Bronchial epithelial cell (primary cell): ENCODE results near the gene BRD1. TPM values are rescaled to one million over a fixed set of nuclear protein-coding genes. Genes with fewer than 3 reads are reported as not detected.
A peak's percentile ranks its signal among the peaks of the same experiment; 100 is the strongest.

Experiments
- DNase-seq: peaks from one replicate; pipeline ENCODE4 v3.0.0-alpha.2; 2010; ENCODE audit warnings: low read depth
- FAIRE-seq: peaks from 2 replicates; lab custom pipeline; 2011; peaks lifted over from hg19 to GRCh38; lab: Jason Lieb, UNC
- H3K27me3 ChIP-seq: 2 replicates; pipeline ENCODE4 v1.5.1; 2011; ENCODE audit warnings: low read length; ENCODE audit not compliant: control insufficient read depth, insufficient read depth
- H3K36me3 ChIP-seq: 2 replicates; pipeline ENCODE4 v1.5.1; 2011; ENCODE audit warnings: low read length; ENCODE audit not compliant: control insufficient read depth, insufficient read depth
- H3K4me3 ChIP-seq: 2 replicates; pipeline ENCODE4 v1.5.1; 2011; ENCODE audit warnings: mild to moderate bottlenecking, low read depth, low read length, control low read depth
- total RNA-seq: library from RNA; depleted of rRNA; stranded (reverse); fragments of >200 nt; gene quantifications from 2 replicates; pipeline ENCODE4 v1.2.1, GENCODE V29; 2014
- TF ChIP-seq, protein P1 (sequence below): IDR thresholded peaks from 2 replicates; pipeline ENCODE4 v1.5.1; 2011; ENCODE audit warnings: mild to moderate bottlenecking, moderate library complexity, low read length, control low read depth, inconsistent platforms; ENCODE audit not compliant: insufficient read depth, severe bottlenecking

The BRD1 gene
- total RNA-seq, 1 donor from 2014 or later: 18.2 TPM

DNA sequence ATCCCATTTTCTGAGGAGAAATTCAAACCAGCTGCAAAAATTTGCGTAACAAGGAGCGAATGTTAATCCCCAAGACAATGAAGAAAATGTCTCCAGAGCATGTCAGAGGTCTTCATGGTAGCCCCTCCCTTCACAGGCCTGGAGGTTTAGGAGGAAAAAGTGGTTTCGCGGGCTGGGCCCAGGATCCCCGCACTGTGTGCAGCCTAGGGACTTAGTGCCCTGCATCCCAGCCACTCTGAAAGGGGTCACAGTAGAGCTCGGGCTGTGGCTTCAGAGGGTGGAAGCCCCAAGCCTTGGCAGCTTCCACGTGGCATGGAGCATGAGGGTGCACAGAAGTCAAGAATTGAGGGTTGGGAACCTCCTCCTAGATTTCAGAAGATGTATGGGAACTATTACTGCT is 87.4 kb downstream of the BRD1 start:
- FAIRE-seq (no peak), DNase-seq (no peak)
- H3K36me3 ChIP-seq: no peaks in the 10 kb centered on the region
- H3K27me3 ChIP-seq: no peaks in the 10 kb centered on the region
- no peak overlapping the region for H3K4me3 ChIP-seq
- TF ChIP-seq, protein P1, sequence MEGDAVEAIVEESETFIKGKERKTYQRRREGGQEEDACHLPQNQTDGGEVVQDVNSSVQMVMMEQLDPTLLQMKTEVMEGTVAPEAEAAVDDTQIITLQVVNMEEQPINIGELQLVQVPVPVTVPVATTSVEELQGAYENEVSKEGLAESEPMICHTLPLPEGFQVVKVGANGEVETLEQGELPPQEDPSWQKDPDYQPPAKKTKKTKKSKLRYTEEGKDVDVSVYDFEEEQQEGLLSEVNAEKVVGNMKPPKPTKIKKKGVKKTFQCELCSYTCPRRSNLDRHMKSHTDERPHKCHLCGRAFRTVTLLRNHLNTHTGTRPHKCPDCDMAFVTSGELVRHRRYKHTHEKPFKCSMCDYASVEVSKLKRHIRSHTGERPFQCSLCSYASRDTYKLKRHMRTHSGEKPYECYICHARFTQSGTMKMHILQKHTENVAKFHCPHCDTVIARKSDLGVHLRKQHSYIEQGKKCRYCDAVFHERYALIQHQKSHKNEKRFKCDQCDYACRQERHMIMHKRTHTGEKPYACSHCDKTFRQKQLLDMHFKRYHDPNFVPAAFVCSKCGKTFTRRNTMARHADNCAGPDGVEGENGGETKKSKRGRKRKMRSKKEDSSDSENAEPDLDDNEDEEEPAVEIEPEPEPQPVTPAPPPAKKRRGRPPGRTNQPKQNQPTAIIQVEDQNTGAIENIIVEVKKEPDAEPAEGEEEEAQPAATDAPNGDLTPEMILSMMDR: no peak

DNA sequence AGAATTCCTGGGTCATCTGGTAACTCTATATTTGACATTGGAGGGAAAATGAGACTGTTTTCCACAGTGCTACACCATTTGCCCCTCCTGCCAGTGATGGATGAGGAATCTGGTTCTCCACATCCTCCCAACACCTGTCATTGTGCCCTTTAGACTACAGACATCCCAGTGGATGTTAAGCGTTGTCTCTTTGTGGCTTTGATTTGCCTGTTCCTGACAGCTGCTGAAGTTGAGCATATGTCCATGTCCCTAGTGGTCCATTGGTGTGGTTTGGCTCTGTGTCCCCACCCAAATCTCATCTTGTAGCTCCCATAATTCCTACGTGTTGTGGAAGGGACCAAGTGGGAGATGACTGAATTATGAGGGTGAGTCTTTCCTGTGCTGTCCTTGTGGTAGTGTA is 88.5 kb downstream of the BRD1 start:
- TF ChIP-seq, protein P1: no peak
- peak; percentile 23 for FAIRE-seq
- Histone ChIP-seq H3K36me3 (no peaks in the 10 kb centered on the region), H3K27me3 (no peaks in the 10 kb centered on the region), H3K4me3 (no peak overlapping the region)
- DNase-seq: no peak

- FAIRE-seq (peak; percentile 28), DNase-seq (no peak)
These were observed 89.1 kb downstream of the BRD1 start for GRCh38 chr22:49738566-49738965.

DNA sequence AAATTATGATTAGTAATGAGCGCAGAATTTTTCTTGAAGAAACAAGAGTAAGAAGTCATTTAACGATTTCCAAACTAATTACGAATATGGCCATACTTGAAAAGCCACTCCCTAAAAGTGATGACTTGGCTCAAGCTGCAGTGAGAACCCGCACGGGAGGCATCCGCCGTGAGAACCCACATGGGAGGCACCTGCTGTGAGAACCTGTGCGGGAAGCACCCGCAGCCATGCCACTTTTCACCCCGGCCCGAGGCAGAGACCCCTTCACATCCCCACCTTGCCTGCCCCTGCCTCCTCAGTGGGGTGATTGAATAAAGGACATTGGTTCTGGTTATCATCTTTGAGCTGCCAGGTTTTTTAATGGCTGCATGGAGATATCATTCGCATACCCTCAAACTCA is 89.7 kb downstream of the BRD1 start:
- no peak overlapping the region for H3K4me3 ChIP-seq
- TF ChIP-seq, protein P1: no peak
- no peaks in the 10 kb centered on the region for H3K36me3 ChIP-seq
- FAIRE-seq (no peak), DNase-seq (no peak)
- H3K27me3 ChIP-seq: no peaks in the 10 kb centered on the region

More at GRCh38 chr22:49738566-49738965, 89.1 kb downstream of the BRD1 start:
- Histone ChIP-seq H3K27me3 (no peaks in the 10 kb centered on the region), H3K36me3 (no peaks in the 10 kb centered on the region), H3K4me3 (no peak overlapping the region)
- TF ChIP-seq, protein P1: no peak

GRCh38 chr22:49737101-49737551 is 90.5 kb downstream of the BRD1 start:
- Histone ChIP-seq H3K36me3 (no peaks in the 10 kb centered on the region), H3K27me3 (no peaks in the 10 kb centered on the region), H3K4me3 (no peak overlapping the region)
- no peak for FAIRE-seq
- TF ChIP-seq, protein P1: no peak
- no peak for DNase-seq

DNA sequence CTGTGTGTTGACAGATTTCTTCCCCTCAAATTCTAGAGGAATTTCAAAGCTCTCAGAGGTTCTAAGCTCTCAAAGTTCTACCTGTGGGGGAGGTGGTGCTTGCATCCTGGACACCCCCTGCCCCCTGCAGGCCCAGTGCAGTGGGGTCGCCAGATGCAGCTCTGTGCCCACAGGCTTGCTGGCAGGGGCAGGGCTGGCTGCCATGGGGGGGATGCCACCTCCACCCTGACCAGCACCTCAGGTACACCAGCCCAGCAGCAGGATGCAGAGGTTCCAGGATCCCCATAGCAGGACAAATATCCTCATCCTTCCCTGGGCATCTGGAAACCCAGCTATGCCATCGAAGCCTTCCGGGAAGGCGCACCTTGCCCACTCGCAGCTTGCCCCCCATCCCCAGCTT is 91.1 kb downstream of the BRD1 start:
- FAIRE-seq: no peak
- Histone ChIP-seq H3K36me3 (no peaks in the 10 kb centered on the region), H3K4me3 (no peak overlapping the region), H3K27me3 (no peaks in the 10 kb centered on the region)
- TF ChIP-seq, protein P1: no peak
- no peak for DNase-seq
